Chondrocyte (in vitro differentiated cells): ENCODE results near the gene HPS4. TPM values are rescaled to one million over a fixed set of nuclear protein-coding genes. Genes with fewer than 3 reads are reported as not detected.

ENCODE experiments used
- DNase-seq: peaks from one replicate; pipeline ENCODE4 v3.0.0; 2021; ENCODE audit warnings: mixed read lengths, low spot score
- H3K27ac Mint-ChIP-seq: one replicate; pipeline ENCODE4 v1.8.0; 2021; ENCODE audit warnings: mild to moderate bottlenecking, moderate library complexity, mixed read lengths; ENCODE audit not compliant: unreplicated experiment
- H3K27me3 Mint-ChIP-seq: 2 replicates; pipeline ENCODE4 v1.8.0; 2021; ENCODE audit warnings: low read depth, mixed read lengths
- H3K36me3 Mint-ChIP-seq: 2 replicates; pipeline ENCODE4 v1.8.0; 2021; ENCODE audit warnings: low read depth, mixed read lengths
- H3K4me1 Mint-ChIP-seq: 2 replicates; pipeline ENCODE4 v1.8.0; 2021; ENCODE audit warnings: low read depth, mild to moderate bottlenecking, mixed read lengths
- H3K4me3 Mint-ChIP-seq: one replicate; pipeline ENCODE4 v1.8.0; 2021; ENCODE audit warnings: mild to moderate bottlenecking, moderate library complexity, mixed read lengths; ENCODE audit not compliant: unreplicated experiment
- H3K9me3 Mint-ChIP-seq: 2 replicates; pipeline ENCODE4 v1.8.0; 2021; ENCODE audit warnings: low read depth, mixed read lengths
- CTCF ChIP-seq: fragments of 200-600 bp; sonication (generic); IDR thresholded peaks from 2 replicates; pipeline ENCODE4 v1.5.0; 2021; ENCODE audit warnings: antibody characterized with exemption, mild to moderate bottlenecking, moderate library complexity
- total RNA-seq: library from RNA; stranded (reverse); gene quantifications from 3 replicates; pipeline ENCODE4 v1.2.1, GENCODE V29; 2021

HPS4 gene
- total RNA-seq, 1 donor from 2014 or later: 28.2 TPM

GRCh38 chr22:26401726-26402125, 81.9 kb downstream of the HPS4 start:
- DNase-seq: no peak
- H3K4me1 Mint-ChIP-seq: peaks cover 19% of the 10 kb centered on the region
- H3K4me3 Mint-ChIP-seq: no peak overlapping the region
- H3K27ac Mint-ChIP-seq: no peak overlapping the region
- H3K27me3 Mint-ChIP-seq: peaks cover 3% of the 10 kb centered on the region
- TF ChIP-seq CTCF: no peak
- H3K9me3 Mint-ChIP-seq: no peaks in the 10 kb centered on the region
- no peaks in the 10 kb centered on the region for H3K36me3 Mint-ChIP-seq

Other genes starting within 250 kb of the HPS4 start
- 5.5 to 6.9 TPM (median 6.8 TPM) in 3 replicates for gene ASPHD2, start 54.5 kb downstream of the HPS4 start, total RNA-seq
- gene SRRD, start 94 bp upstream of the HPS4 start, total RNA-seq: 21.4 to 27.5 TPM (median 23.2 TPM) in 3 replicates
- gene TFIP11, start 28.7 kb upstream of the HPS4 start, total RNA-seq: 30.6 to 34.7 TPM (median 33.3 TPM) in 3 replicates
- gene TPST2, start 106.3 kb upstream of the HPS4 start, total RNA-seq: 75.8 to 80.3 TPM (median 77.1 TPM) in 3 replicates
- not detected in 3 replicates for gene CRYBB1, start 134.2 kb upstream of the HPS4 start, total RNA-seq
- gene CRYBA4, start 138.2 kb upstream of the HPS4 start, total RNA-seq: not detected in 3 replicates
- 2.5 to 6.2 TPM (median 3.5 TPM) in 3 replicates for gene MIAT, start 173.8 kb upstream of the HPS4 start, total RNA-seq